ENCODE measurements around the gene MTG1.

GRCh38 chr10:133441780-133442179, 47.8 kb downstream of the MTG1 start:
- TF ChIP-seq EZH2phosphoT487 (IDR thresholded peaks at IDR 0.05; ENCODE audit: unreplicated experiment), result no peak
- TF ChIP-seq CTCF (conservative IDR thresholded peaks at IDR 0.05; ENCODE audit: low read depth in 2 of 2), result no peak
- no peak for TF ChIP-seq REST (IDR thresholded peaks at IDR 0.05; ENCODE audit: unreplicated experiment)
- TF ChIP-seq ZNF331 (CRISPR knock-in tag; IDR thresholded peaks at IDR 0.05; ENCODE audit: low read depth), result no peak
- no peak for TF ChIP-seq POLR2AphosphoS5 (IDR thresholded peaks at IDR 0.05; ENCODE audit: low read depth)
- TF ChIP-seq ETS1 (IDR thresholded peaks at IDR 0.05), result no peak
- TF ChIP-seq EZH2 (IDR thresholded peaks at IDR 0.05; ENCODE audit: low read depth, unreplicated experiment), result no peak
- TF ChIP-seq CREB1 (CRISPR knock-in tag; IDR thresholded peaks at IDR 0.05; ENCODE audit: low read depth), result no peak
- no peak for TF ChIP-seq JUNB (IDR thresholded peaks at IDR 0.05; ENCODE audit: unreplicated experiment)
